Measurements from ENCODE around the gene RAD51B. TPM values are rescaled to one million over a fixed set of nuclear protein-coding genes. Genes with fewer than 3 reads are reported as not detected.

Gene RAD51B
- total and polyA plus RNA-seq, 2 of the 13 experiments (the other 11 are each of a cell fraction or from before 2014, with no cell fraction given) = 7.0 to 9.5 TPM

GRCh38 chr14:68598621-68599447 is 779.3 kb downstream of the RAD51B start (continued):
- no peak; the same call in 1 of the 2 replicates for TF ChIP-seq HNF1A (IDR thresholded peaks at IDR 0.05; ENCODE audit: low read depth)
- no peak for TF ChIP-seq HNF1A (CRISPR knock-in tag; IDR thresholded peaks at IDR 0.05; ENCODE audit: borderline replicate concordance)
- TF ChIP-seq ZSCAN22 (CRISPR knock-in tag; IDR thresholded peaks at IDR 0.05) = no peak
- TF ChIP-seq HDAC1 (CRISPR knock-in tag; IDR thresholded peaks at IDR 0.05) = peak; percentile 41; the same call in 1 of the 2 replicates
- peak; percentile 49; the same call in 1 of the 2 replicates for TF ChIP-seq HIVEP1 (CRISPR knock-in tag; IDR thresholded peaks at IDR 0.05)
- TF ChIP-seq MEIS1 (CRISPR knock-in tag; IDR thresholded peaks at IDR 0.05; ENCODE audit: borderline replicate concordance) = peak; percentile 39; the same call in 1 of the 2 replicates
- TF ChIP-seq ELF3 (CRISPR knock-in tag; IDR thresholded peaks at IDR 0.05) = 0 out of 2 replicates have a peak, but pooled peaks have one; percentile 30
- TF ChIP-seq ZNF264 (CRISPR knock-in tag; IDR thresholded peaks at IDR 0.05) = peak; percentile 41; the same call in 1 of the 2 replicates
- no peak for TF ChIP-seq ZNF280B (CRISPR knock-in tag; IDR thresholded peaks at IDR 0.05; ENCODE audit: borderline replicate concordance)
- TF ChIP-seq ZNF343 (CRISPR knock-in tag; IDR thresholded peaks at IDR 0.05) = 0 out of 2 replicates have a peak, but pooled peaks have one; percentile 55
- peak; percentile 51; the same call in 1 of the 2 replicates for TF ChIP-seq KDM2A (CRISPR knock-in tag; IDR thresholded peaks at IDR 0.05; ENCODE audit: borderline replicate concordance, low read depth)
- TF ChIP-seq HOXA5 (CRISPR knock-in tag; IDR thresholded peaks at IDR 0.05) = no peak
- peak; percentile 43; the same call in 1 of the 2 replicates for TF ChIP-seq HOXA3 (CRISPR knock-in tag; IDR thresholded peaks at IDR 0.05)
- TF ChIP-seq BCLAF1 (IDR thresholded peaks at IDR 0.05) = no peak
- TF ChIP-seq HMGXB4 (CRISPR knock-in tag; IDR thresholded peaks at IDR 0.05; ENCODE audit: borderline replicate concordance in 1 of 2, low read depth in 1 of 2) = peak in 1 of 2 experiments; percentile 19; a peak in 1 of 4 replicates
- peak; percentile 16 for TF ChIP-seq TARDBP (CRISPR knock-in tag; IDR thresholded peaks at IDR 0.05)
- TF ChIP-seq ZSCAN25 (CRISPR knock-in tag; IDR thresholded peaks at IDR 0.05) = peak; percentile 33; the same call in 1 of the 2 replicates

All from HepG2 (cell line).